Measurements from ENCODE around the gene WNT9A. TPM values are rescaled to one million over a fixed set of nuclear protein-coding genes. Genes with fewer than 3 reads are reported as not detected.

Gene WNT9A
- total RNA-seq, 2 experiments from 2014 or later = 0.30 to 0.50 TPM

Small RNA genes lying within 50 kb of the gene (microRNA-seq; reads per million reads assigned to microRNA genes)
- not detected for gene MIR5008

Other genes starting within 250 kb of the WNT9A start
- 10 to 100 TPM; 17.7 to 24.1 TPM for gene JMJD4, start 212.6 kb downstream of the WNT9A start, total RNA-seq
- gene SNAP47, start 212.5 kb downstream of the WNT9A start, total RNA-seq = 10 to 100 TPM; 33.9 to 35.3 TPM
- gene PRSS38, start 132.3 kb downstream of the WNT9A start, total RNA-seq = not detected
- gene WNT3A, start 59.1 kb upstream of the WNT9A start, total RNA-seq = not detected
- gene ARF1, start 134.8 kb upstream of the WNT9A start, total RNA-seq = 100 to 1,000 TPM; 313 to 344 TPM
- 10 to 100 TPM; 24.1 to 27.0 TPM for gene C1orf35, start 155.4 kb upstream of the WNT9A start, total RNA-seq
- 10 to 100 TPM; 51.9 to 56.4 TPM for gene MRPL55, start 161.4 kb upstream of the WNT9A start, total RNA-seq
- 100 to 1,000 TPM; 262 to 325 TPM for gene GUK1, start 192.3 kb upstream of the WNT9A start, total RNA-seq
- 1 to 10 TPM; 1.1 to 1.8 TPM for gene GJC2, start 202.0 kb upstream of the WNT9A start, total RNA-seq
- gene IBA57, start 217.9 kb upstream of the WNT9A start, total RNA-seq = 1 to 10 TPM; 6.8 to 8.5 TPM

All from activated CD8-positive, alpha-beta memory T cell treated with anti-CD3 and anti-CD28 coated beads, Interleukin-2, amount 10 ng/mL, durations not matched to agents 7 days and 5 days (primary cell).